ENCODE data around the gene PDE1C.

Gene PDE1C

GRCh38 chr7:32075612-32076011, 5.4 kb upstream of the PDE1C start:
- no peak for DNase-seq (ENCODE audit: low read depth)
- TF ChIP-seq, protein P1, sequence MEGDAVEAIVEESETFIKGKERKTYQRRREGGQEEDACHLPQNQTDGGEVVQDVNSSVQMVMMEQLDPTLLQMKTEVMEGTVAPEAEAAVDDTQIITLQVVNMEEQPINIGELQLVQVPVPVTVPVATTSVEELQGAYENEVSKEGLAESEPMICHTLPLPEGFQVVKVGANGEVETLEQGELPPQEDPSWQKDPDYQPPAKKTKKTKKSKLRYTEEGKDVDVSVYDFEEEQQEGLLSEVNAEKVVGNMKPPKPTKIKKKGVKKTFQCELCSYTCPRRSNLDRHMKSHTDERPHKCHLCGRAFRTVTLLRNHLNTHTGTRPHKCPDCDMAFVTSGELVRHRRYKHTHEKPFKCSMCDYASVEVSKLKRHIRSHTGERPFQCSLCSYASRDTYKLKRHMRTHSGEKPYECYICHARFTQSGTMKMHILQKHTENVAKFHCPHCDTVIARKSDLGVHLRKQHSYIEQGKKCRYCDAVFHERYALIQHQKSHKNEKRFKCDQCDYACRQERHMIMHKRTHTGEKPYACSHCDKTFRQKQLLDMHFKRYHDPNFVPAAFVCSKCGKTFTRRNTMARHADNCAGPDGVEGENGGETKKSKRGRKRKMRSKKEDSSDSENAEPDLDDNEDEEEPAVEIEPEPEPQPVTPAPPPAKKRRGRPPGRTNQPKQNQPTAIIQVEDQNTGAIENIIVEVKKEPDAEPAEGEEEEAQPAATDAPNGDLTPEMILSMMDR (conservative IDR thresholded peaks at IDR 0.05; ENCODE audit: low read depth, low read length): no peak
- no peak overlapping the region for H3K4me3 ChIP-seq (ENCODE audit: low read depth, low read length)

DNA sequence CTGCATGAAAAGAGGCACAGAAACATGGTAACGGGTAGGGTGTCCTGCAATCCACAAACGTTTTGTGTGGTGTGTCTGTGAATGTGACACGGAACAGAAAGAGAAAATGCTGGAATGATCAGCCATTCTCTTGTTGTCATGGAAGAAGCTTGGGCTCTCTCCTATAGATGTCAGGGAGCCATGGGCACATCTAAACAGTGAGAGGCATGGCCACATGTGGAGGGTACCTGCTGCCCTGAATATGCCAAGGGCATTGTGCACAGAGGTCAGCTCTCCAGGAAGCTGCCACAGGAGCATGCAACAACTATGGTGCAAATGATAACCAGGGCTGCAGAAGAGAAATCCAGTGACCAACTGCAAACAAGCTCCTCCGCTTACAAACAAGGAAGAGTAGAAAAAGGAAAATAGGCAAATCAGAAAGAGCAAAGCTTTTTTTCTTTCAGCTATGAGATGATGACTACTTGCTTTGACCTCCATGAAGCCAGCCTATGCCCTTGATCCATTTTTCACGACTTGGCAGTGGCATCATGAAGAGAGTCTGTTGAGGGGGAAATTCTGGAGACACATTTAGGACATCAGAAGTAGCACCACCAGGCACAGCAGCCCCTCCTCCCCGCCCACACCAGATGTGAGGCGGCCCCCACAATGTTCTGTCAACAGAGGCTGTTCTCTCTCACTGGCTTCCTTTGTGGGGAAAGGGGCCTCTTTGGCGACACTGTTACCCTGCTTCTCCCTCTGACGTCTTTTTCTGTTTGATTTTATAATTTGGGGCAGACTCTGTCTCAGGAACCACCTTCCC, 4.8 kb upstream of the PDE1C start:
- no peak for DNase-seq (ENCODE audit: low read depth)
- TF ChIP-seq, protein P1 (conservative IDR thresholded peaks at IDR 0.05; ENCODE audit: low read depth, low read length): no peak
- H3K4me3 ChIP-seq (ENCODE audit: low read depth, low read length): no peak overlapping the region

DNA sequence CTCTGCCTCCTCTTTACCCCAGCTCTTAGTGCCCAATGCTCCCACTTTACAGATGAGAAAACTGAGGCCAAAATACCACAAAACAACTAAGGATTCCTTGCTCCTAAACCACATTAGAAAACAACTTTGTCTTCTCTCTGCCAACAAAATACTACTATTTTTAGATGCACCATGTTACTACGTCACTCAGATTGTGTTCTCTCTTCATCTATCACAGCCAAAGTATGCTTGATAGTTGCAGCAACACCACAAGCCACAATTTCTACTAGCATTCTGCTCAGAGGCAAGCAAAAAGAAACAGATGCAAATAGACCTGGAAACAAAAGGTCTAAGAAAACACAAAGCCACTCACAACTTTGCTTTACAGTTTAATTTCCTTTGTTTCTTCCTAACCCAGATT, 3.3 kb upstream of the PDE1C start:
- TF ChIP-seq, protein P1 (conservative IDR thresholded peaks at IDR 0.05; ENCODE audit: low read depth, low read length): no peak
- no peak overlapping the region for H3K4me3 ChIP-seq (ENCODE audit: low read depth, low read length)
- no peak for DNase-seq (ENCODE audit: low read depth)

GRCh38 chr7:32072397-32072796, 2.2 kb upstream of the PDE1C start:
- DNase-seq (ENCODE audit: low read depth): no peak
- H3K4me3 ChIP-seq (ENCODE audit: low read depth, low read length): no peak overlapping the region
- TF ChIP-seq, protein P1 (conservative IDR thresholded peaks at IDR 0.05; ENCODE audit: low read depth, low read length): no peak

GRCh38 chr7:32071466-32072091, 1.4 kb upstream of the PDE1C start:
- TF ChIP-seq, protein P1 (conservative IDR thresholded peaks at IDR 0.05; ENCODE audit: low read depth, low read length): no peak
- DNase-seq (ENCODE audit: low read depth): no peak
- H3K4me3 ChIP-seq (ENCODE audit: low read depth, low read length): no peak overlapping the region

DNA sequence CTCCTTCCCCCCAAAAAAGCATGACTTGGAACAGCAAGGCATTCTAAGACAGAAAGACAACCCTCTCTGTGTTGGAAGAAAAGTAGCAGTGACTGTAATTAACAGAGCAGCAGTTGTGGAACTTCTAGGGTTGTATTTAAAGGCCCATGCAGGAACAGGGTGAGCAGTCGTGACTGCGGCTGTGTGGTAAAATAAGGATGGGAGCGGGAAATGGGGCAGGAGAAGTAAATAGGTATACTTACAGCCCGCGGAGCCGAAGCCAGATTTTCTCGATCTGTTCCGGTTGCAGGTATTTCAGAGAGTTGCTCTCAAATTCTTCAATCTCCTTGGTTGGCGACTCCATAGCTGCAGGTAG, 179 bp downstream of the PDE1C start:
- DNase-seq (ENCODE audit: low read depth): no peak
- TF ChIP-seq, protein P1 (conservative IDR thresholded peaks at IDR 0.05; ENCODE audit: low read depth, low read length): no peak
- no peak overlapping the region for H3K4me3 ChIP-seq (ENCODE audit: low read depth, low read length)
